ENCODE results near the gene MED14.

MED14 gene

GRCh38 chrX:40729598-40730584 lies 5.5 kb downstream of the MED14 start:
- DNase-seq = no peak

GRCh38 chrX:40727581-40728252 lies 7.6 kb downstream of the MED14 start:
- DNase-seq = no peak

GRCh38 chrX:40727093-40727492 lies 8.2 kb downstream of the MED14 start:
- DNase-seq = no peak

GRCh38 chrX:40722930-40723329 lies 12.4 kb downstream of the MED14 start:
- no peak for DNase-seq

- no peak for DNase-seq
Measured at GRCh38 chrX:40721489-40722106, 13.7 kb downstream of the MED14 start.

GRCh38 chrX:40720792-40721191 lies 14.6 kb downstream of the MED14 start:
- DNase-seq = no peak

- no peak for DNase-seq
Measured at GRCh38 chrX:40720339-40720738, 15.0 kb downstream of the MED14 start.

GRCh38 chrX:40719731-40720130 lies 15.6 kb downstream of the MED14 start:
- DNase-seq = no peak

- no peak for DNase-seq
Measured at GRCh38 chrX:40719218-40719617, 16.1 kb downstream of the MED14 start.

- DNase-seq = no peak
Measured at GRCh38 chrX:40709395-40709794, 25.9 kb downstream of the MED14 start.

GRCh38 chrX:40705658-40706312 lies 29.6 kb downstream of the MED14 start:
- DNase-seq = no peak

- no peak for DNase-seq
Measured at GRCh38 chrX:40700640-40701342, 34.6 kb downstream of the MED14 start.

- DNase-seq = no peak
Measured at GRCh38 chrX:40698851-40699250, 36.5 kb downstream of the MED14 start.

GRCh38 chrX:40694802-40695201 lies 40.5 kb downstream of the MED14 start:
- no peak for DNase-seq

GRCh38 chrX:40688929-40689328 lies 46.4 kb downstream of the MED14 start:
- no peak for DNase-seq

- no peak for DNase-seq
Measured at GRCh38 chrX:40687169-40687568, 48.2 kb downstream of the MED14 start.

- no peak for DNase-seq
Measured at GRCh38 chrX:40685362-40685918, 49.9 kb downstream of the MED14 start.

GRCh38 chrX:40684092-40684491 lies 51.2 kb downstream of the MED14 start:
- no peak for DNase-seq

- DNase-seq = no peak
Measured at GRCh38 chrX:40683245-40683644, 52.1 kb downstream of the MED14 start.

GRCh38 chrX:40671126-40671525 lies 64.2 kb downstream of the MED14 start:
- DNase-seq = no peak

- no peak for DNase-seq
Measured at GRCh38 chrX:40663880-40664630, 71.3 kb downstream of the MED14 start.

All from SHP77 treated with DMSO at 0.1 percent for 48 hours (cell line).